ENCODE data around the gene C10orf90. TPM values are rescaled to one million over a fixed set of nuclear protein-coding genes. Genes with fewer than 3 reads are reported as not detected.

C10orf90 gene
- total and polyA plus RNA-seq, 2 donors (not counting 3 experiments of a cell fraction or from before 2014, with no cell fraction given), result not detected

- H3K4me1 ChIP-seq (ENCODE audit: control insufficient read depth, extremely low read depth, insufficient read depth, low read length), result no peaks in the 10 kb centered on the region
- POLR2A ChIA-PET, result no interaction called here
- intact Hi-C loops (cut with micrococcal nuclease), result no loop called here
- TF ChIP-seq, protein P1, sequence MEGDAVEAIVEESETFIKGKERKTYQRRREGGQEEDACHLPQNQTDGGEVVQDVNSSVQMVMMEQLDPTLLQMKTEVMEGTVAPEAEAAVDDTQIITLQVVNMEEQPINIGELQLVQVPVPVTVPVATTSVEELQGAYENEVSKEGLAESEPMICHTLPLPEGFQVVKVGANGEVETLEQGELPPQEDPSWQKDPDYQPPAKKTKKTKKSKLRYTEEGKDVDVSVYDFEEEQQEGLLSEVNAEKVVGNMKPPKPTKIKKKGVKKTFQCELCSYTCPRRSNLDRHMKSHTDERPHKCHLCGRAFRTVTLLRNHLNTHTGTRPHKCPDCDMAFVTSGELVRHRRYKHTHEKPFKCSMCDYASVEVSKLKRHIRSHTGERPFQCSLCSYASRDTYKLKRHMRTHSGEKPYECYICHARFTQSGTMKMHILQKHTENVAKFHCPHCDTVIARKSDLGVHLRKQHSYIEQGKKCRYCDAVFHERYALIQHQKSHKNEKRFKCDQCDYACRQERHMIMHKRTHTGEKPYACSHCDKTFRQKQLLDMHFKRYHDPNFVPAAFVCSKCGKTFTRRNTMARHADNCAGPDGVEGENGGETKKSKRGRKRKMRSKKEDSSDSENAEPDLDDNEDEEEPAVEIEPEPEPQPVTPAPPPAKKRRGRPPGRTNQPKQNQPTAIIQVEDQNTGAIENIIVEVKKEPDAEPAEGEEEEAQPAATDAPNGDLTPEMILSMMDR (IDR thresholded peaks at IDR 0.05; ENCODE audit: extremely low read depth in 1 of 2, insufficient read depth in 1 of 2, low read depth in 1 of 2, low read length in 2 of 2), result no peak
- H3K27me3 ChIP-seq (ENCODE audit: control insufficient read depth in 2 of 2, insufficient read depth in 2 of 2, low read length in 2 of 2), result no peaks in the 10 kb centered on the region
- dilution Hi-C loops (cut with MboI; ENCODE audit: extremely low pct_ligation_motif_present, low sequenced_read_pairs), result no loop called here
- no peaks in the 10 kb centered on the region for H4K20me1 ChIP-seq (replicated peaks; ENCODE audit: control insufficient read depth, extremely low read depth, insufficient read depth, low read length)
- H3K79me2 ChIP-seq (ENCODE audit: control insufficient read depth, insufficient read depth, low read length), result no peaks in the 10 kb centered on the region
- no peak overlapping the region for H2AFZ ChIP-seq (ENCODE audit: low read depth, low read length)
- no TSS peak for BruUV-seq (replicated peaks)
- H3K9me3 ChIP-seq (replicated peaks; ENCODE audit: control insufficient read depth, insufficient read depth, low read length), result no peaks in the 10 kb centered on the region
- no peak overlapping the region for H3K4me3 ChIP-seq (replicated peaks in 1 of 3; ENCODE audit: insufficient read depth in 1 of 3, low read depth in 1 of 3, low read length in 3 of 3)
- FAIRE-seq (no peak), DNase-seq (ENCODE audit: low read depth, low spot score) (no peak)
- no peaks in the 10 kb centered on the region for H3K36me3 ChIP-seq (ENCODE audit: control insufficient read depth in 2 of 2, extremely low read depth in 1 of 2, insufficient read depth in 2 of 2, low read length in 2 of 2)
- no peak overlapping the region for H3K9ac ChIP-seq (replicated peaks; ENCODE audit: extremely low read depth, insufficient read depth, low read length)
- no peak overlapping the region for H3K4me2 ChIP-seq (ENCODE audit: insufficient read depth, low read length)
- CTCF ChIA-PET, result interaction anchor here (0.9 kb wide), 1 partner anchor 519 kb away, joined by 3 read pairs; no protein-coding TSS in a partner anchor
- no peaks in the 10 kb centered on the region for H3K9me1 ChIP-seq (replicated peaks; ENCODE audit: control insufficient read depth, extremely low read depth, insufficient read depth, low read length)
- H3K27ac ChIP-seq (ENCODE audit: insufficient read depth, low read depth, low read length), result no peak overlapping the region
These were observed 168.7 kb downstream of the C10orf90 start for GRCh38 chr10:126501828-126502227.

- intact Hi-C loops (cut with micrococcal nuclease), result no loop called here
These were observed 169.6 kb downstream of the C10orf90 start for GRCh38 chr10:126500866-126501265.

More at GRCh38 chr10:126500866-126501265, 169.6 kb downstream of the C10orf90 start:
- H3K4me1 ChIP-seq (ENCODE audit: control insufficient read depth, extremely low read depth, insufficient read depth, low read length), result no peaks in the 10 kb centered on the region
- H2AFZ ChIP-seq (ENCODE audit: low read depth, low read length), result no peak overlapping the region
- no peaks in the 10 kb centered on the region for H4K20me1 ChIP-seq (replicated peaks; ENCODE audit: control insufficient read depth, extremely low read depth, insufficient read depth, low read length)
- H3K27ac ChIP-seq (ENCODE audit: insufficient read depth, low read depth, low read length), result no peak overlapping the region
- ChIA-PET CTCF (interaction anchor here (0.9 kb wide), 1 partner anchor 518 kb away, joined by 3 read pairs; no protein-coding TSS in a partner anchor), POLR2A (no interaction called here)
- H3K9me3 ChIP-seq (replicated peaks; ENCODE audit: control insufficient read depth, insufficient read depth, low read length), result no peaks in the 10 kb centered on the region
- no peak for DNase-seq (ENCODE audit: low read depth, low spot score)
- no peaks in the 10 kb centered on the region for H3K79me2 ChIP-seq (ENCODE audit: control insufficient read depth, insufficient read depth, low read length)
- BruUV-seq (replicated peaks), result no TSS peak
- H3K27me3 ChIP-seq (ENCODE audit: control insufficient read depth in 2 of 2, insufficient read depth in 2 of 2, low read length in 2 of 2), result no peaks in the 10 kb centered on the region
- FAIRE-seq, result no peak
- H3K4me2 ChIP-seq (ENCODE audit: insufficient read depth, low read length), result no peak overlapping the region
- TF ChIP-seq MYC (IDR thresholded peaks at IDR 0.05; ENCODE audit: low read depth, low read length), result no peak
- TF ChIP-seq JUN (IDR thresholded peaks at IDR 0.05; ENCODE audit: borderline replicate concordance, insufficient read depth, insufficient read length, low read depth), result no peak
- no peak for TF ChIP-seq POLR2A (IDR thresholded peaks at IDR 0.05; ENCODE audit: low read depth, low read length)
- TF ChIP-seq, protein P1 (IDR thresholded peaks at IDR 0.05; ENCODE audit: extremely low read depth in 1 of 2, insufficient read depth in 1 of 2, low read depth in 1 of 2, low read length in 2 of 2), result no peak
- TF ChIP-seq POLR2AphosphoS5 (IDR thresholded peaks at IDR 0.05; ENCODE audit: insufficient read depth, low read depth, low read length), result no peak
- no peak for TF ChIP-seq EZH2 (IDR thresholded peaks at IDR 0.05; ENCODE audit: borderline replicate concordance, low read depth, low read length, severe bottlenecking)
- no peak for TF ChIP-seq MAX (IDR thresholded peaks at IDR 0.05; ENCODE audit: insufficient read depth, insufficient read length)
- no peak for TF ChIP-seq GATA2 (IDR thresholded peaks at IDR 0.05; ENCODE audit: insufficient read depth, insufficient read length, low read depth, low read length)
- TF ChIP-seq FOS (IDR thresholded peaks at IDR 0.05; ENCODE audit: borderline replicate concordance, insufficient read depth, low read length), result no peak
- H3K9ac ChIP-seq (replicated peaks; ENCODE audit: extremely low read depth, insufficient read depth, low read length), result no peak overlapping the region
- no peaks in the 10 kb centered on the region for H3K9me1 ChIP-seq (replicated peaks; ENCODE audit: control insufficient read depth, extremely low read depth, insufficient read depth, low read length)
- no peak overlapping the region for H3K4me3 ChIP-seq (replicated peaks in 1 of 3; ENCODE audit: insufficient read depth in 1 of 3, low read depth in 1 of 3, low read length in 3 of 3)
- dilution Hi-C loops (cut with MboI; ENCODE audit: extremely low pct_ligation_motif_present, low sequenced_read_pairs), result no loop called here
- H3K36me3 ChIP-seq (ENCODE audit: control insufficient read depth in 2 of 2, extremely low read depth in 1 of 2, insufficient read depth in 2 of 2, low read length in 2 of 2), result no peaks in the 10 kb centered on the region
